ENCODE data around the gene PRSS38.

The PRSS38 gene

GRCh38 chr1:227893300-227893948 lies 77.9 kb downstream of the PRSS38 start:
- no peak for DNase-seq (ENCODE audit: extremely low read depth, low read depth)
- TF ChIP-seq CTCF (IDR thresholded peaks at IDR 0.05; ENCODE audit: low read depth, low read length) = no peak

GRCh38 chr1:227893949-227894721 lies 78.7 kb downstream of the PRSS38 start:
- DNase-seq (ENCODE audit: extremely low read depth, low read depth) = no peak
- no peak for TF ChIP-seq CTCF (IDR thresholded peaks at IDR 0.05; ENCODE audit: low read depth, low read length)

GRCh38 chr1:227894831-227895451 lies 79.5 kb downstream of the PRSS38 start:
- DNase-seq (ENCODE audit: extremely low read depth, low read depth) = no peak
- TF ChIP-seq CTCF (IDR thresholded peaks at IDR 0.05; ENCODE audit: low read depth, low read length) = no peak

Measured in AG09319 (cell line).